Thoracic aorta (tissue), 2 donors: ENCODE measurements around the gene KAT6B. TPM values are rescaled to one million over a fixed set of nuclear protein-coding genes. Genes with fewer than 3 reads are reported as not detected.

Source experiments
- ATAC-seq: fragments of 150-250 bp; one replicate; pipeline ENCODE4 v1.8.0; 2017; ENCODE audit warnings: low read depth; ENCODE audit not compliant: insufficient number of reproducible peaks, low FRiP score
- DNase-seq: peaks from one replicate; pipeline ENCODE4 v3.0.0-alpha.2; 2020; ENCODE audit warnings: low spot score
- H3K27ac ChIP-seq, 2 donors: fragments of 200-600 bp; sonication (generic); 1 replicate in 1 of 2; 2 replicates in 1 of 2; pipeline ENCODE4 v1.5.1; 2016; ENCODE audit warnings: mild to moderate bottlenecking in 2 of 2, moderate library complexity in 2 of 2
- H3K27me3 ChIP-seq: fragments of 200-600 bp; sonication (generic); replicated peaks from 2 replicates; pipeline ENCODE4 v1.6.0; 2016; ENCODE audit warnings: mild to moderate bottlenecking; ENCODE audit not compliant: insufficient read depth
- H3K36me3 ChIP-seq: fragments of 200-600 bp; sonication (generic); one replicate; pipeline ENCODE4 v1.5.1; 2016
- H3K4me1 ChIP-seq, 2 donors: fragments of 200-600 bp; sonication (generic); 1 replicate in 1 of 2; 2 replicates in 1 of 2; pipeline versions ENCODE4 v1.5.1 to v1.6.0; 2016; ENCODE audit warnings: low read depth in 2 of 2, mild to moderate bottlenecking in 1 of 2; ENCODE audit not compliant: control insufficient read depth in 1 of 2
- H3K4me3 ChIP-seq: fragments of 200-600 bp; sonication (generic); 2 replicates; pipeline ENCODE4 v1.5.1; 2016; ENCODE audit warnings: mild to moderate bottlenecking
- H3K9me3 ChIP-seq: fragments of 200-600 bp; sonication (generic); 2 replicates; pipeline ENCODE4 v1.5.1; 2016
- CTCF ChIP-seq: fragments of 200-600 bp; sonication (generic); IDR thresholded peaks from one replicate; pipeline ENCODE4 v1.5.1; 2019; ENCODE audit warnings: antibody characterized with exemption
- total RNA-seq, 2 donors: library from RNA; depleted of rRNA; stranded (reverse); fragments of >200 nt; gene quantifications; one replicate each; pipeline versions ENCODE4 v1.1.0 to v1.2.3, GENCODE V29; 2016

KAT6B gene
- total RNA-seq, 2 donors from 2014 or later: 38.4 to 46.9 TPM

DNA sequence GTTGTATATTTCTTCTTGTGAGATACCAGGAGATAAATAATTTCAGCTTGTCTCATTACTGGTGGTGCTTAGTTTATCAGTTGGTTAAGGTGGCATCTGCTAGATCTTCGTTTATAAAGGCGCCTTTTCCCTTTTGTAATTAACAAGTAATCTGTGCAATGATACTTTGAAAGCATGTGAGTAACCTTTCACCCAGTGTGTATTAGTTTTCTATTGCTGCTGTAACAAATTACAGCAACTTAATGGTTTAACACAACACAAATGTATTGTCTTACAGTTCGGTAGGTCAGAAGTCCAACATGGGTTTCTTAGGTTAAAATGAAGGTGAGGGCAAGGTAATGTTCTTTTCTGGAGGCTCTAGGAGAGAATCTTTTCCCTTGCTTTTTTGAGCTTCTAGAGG, 30.5 kb downstream of the KAT6B start:
- Histone ChIP-seq H3K9me3 (no peaks in the 10 kb centered on the region), H3K4me1 (peaks cover 17 to 30% of the 10 kb centered on the region in 2 donors), H3K27me3 (no peaks in the 10 kb centered on the region), H3K4me3 (no peak overlapping the region), H3K27ac (no peak overlapping the region), H3K36me3 (no peaks in the 10 kb centered on the region)
- DNase-seq (no peak), ATAC-seq (no peak)
- no peak for TF ChIP-seq CTCF

- Histone ChIP-seq H3K36me3 (no peaks in the 10 kb centered on the region), H3K9me3 (no peaks in the 10 kb centered on the region), H3K4me3 (no peak overlapping the region), H3K4me1 (peaks cover 10 to 23% of the 10 kb centered on the region in 2 donors), H3K27ac (no peak overlapping the region), H3K27me3 (no peaks in the 10 kb centered on the region)
- no peak for ATAC-seq
- no peak for TF ChIP-seq CTCF
- no peak for DNase-seq
Measured at GRCh38 chr10:74857586-74857985, 31.2 kb downstream of the KAT6B start.

DNA sequence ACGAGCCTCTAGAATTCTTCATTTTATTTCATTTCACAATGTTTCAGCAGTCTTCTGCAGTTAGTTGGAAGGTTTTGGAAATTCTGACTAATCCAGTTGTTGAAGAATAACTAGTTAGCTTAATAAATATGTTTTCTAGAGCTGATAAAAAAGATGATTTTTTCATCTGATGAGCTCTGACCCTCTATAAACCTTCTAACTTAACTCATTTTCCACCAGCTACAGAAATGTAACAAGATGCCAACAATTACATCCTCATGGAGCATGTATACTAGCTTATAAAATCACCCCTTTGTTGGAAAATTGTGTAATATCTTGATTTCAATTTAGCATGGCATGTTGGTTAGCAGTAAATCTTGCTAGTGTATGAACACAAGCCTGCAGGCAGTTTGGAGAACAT, 33.1 kb downstream of the KAT6B start:
- ATAC-seq: no peak
- no peaks in the 10 kb centered on the region for H3K36me3 ChIP-seq
- no peak for DNase-seq
- no peak for TF ChIP-seq CTCF
- H3K4me3 ChIP-seq: no peak overlapping the region
- no peaks in the 10 kb centered on the region for H3K27me3 ChIP-seq
- H3K4me1 ChIP-seq: peaks cover 3 to 9% of the 10 kb centered on the region in 2 donors
- no peaks in the 10 kb centered on the region for H3K9me3 ChIP-seq
- H3K27ac ChIP-seq: no peak overlapping the region

DNA sequence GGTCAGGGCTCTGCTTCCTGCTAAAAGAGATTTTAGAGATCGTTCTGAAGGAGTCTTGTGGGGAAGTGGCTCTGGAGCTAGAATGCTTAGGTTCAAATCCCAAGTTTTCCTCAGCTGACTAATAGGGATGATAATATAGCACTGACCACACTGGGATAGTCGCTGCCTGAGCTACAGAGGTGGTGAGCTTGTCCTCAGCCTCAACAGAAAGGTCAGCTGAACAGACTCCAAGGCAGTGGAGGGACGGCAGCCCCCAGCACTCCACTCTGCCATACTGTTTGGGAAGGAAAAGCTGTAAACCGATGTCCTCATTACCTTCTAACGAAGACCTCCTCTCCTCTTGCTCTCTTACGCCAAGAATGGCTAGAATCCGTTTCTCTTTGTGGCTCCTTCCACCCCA, 36.2 kb downstream of the KAT6B start:
- no peak overlapping the region for H3K27ac ChIP-seq
- H3K27me3 ChIP-seq: no peaks in the 10 kb centered on the region
- no peak for TF ChIP-seq CTCF
- DNase-seq (no peak), ATAC-seq (no peak)
- peaks cover 13 to 17% of the 10 kb centered on the region in 2 donors for H3K4me1 ChIP-seq
- H3K36me3 ChIP-seq: no peaks in the 10 kb centered on the region
- no peak overlapping the region for H3K4me3 ChIP-seq
- no peaks in the 10 kb centered on the region for H3K9me3 ChIP-seq

DNA sequence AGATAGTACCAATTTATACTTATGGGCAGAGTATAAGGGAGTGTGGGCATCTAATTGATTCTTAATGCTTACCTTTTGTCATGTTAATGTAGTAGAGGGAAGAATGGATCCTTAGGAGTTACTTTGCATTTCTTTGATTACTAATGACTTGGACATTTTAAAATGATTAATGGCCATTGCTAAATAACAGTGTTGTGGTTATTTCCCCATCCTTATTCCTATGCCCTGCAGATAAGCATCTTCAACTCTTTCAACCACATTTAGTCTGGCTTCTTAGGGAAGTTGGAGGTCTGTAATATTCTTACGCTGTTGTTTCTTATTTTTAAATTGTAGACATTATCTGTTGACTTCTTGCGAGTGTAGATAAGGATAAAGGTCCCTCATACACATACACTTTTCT, 37.2 kb downstream of the KAT6B start:
- ATAC-seq: no peak
- TF ChIP-seq CTCF: no peak

More for the DNA sequence above, 37.2 kb downstream of the KAT6B start:
- no peak for DNase-seq
- no peaks in the 10 kb centered on the region for H3K36me3 ChIP-seq
- peaks cover 13 to 17% of the 10 kb centered on the region in 2 donors for H3K4me1 ChIP-seq
- H3K27me3 ChIP-seq: no peaks in the 10 kb centered on the region
- no peak overlapping the region for H3K27ac ChIP-seq
- no peaks in the 10 kb centered on the region for H3K9me3 ChIP-seq
- no peak overlapping the region for H3K4me3 ChIP-seq
